Islet precursor cell (in vitro differentiated cells): ENCODE data around the gene KCMF1.
A peak's percentile ranks its signal among the peaks of the same experiment; 100 is the strongest.

Source experiments
- DNase-seq: peaks from one replicate; pipeline ENCODE4 v3.0.0-alpha.2; 2018

The KCMF1 gene

GRCh38 chr2:85032621-85033020 is 61.7 kb downstream of the KCMF1 start:
- no peak for DNase-seq

GRCh38 chr2:85033388-85033787 is 62.4 kb downstream of the KCMF1 start:
- DNase-seq = no peak

DNA sequence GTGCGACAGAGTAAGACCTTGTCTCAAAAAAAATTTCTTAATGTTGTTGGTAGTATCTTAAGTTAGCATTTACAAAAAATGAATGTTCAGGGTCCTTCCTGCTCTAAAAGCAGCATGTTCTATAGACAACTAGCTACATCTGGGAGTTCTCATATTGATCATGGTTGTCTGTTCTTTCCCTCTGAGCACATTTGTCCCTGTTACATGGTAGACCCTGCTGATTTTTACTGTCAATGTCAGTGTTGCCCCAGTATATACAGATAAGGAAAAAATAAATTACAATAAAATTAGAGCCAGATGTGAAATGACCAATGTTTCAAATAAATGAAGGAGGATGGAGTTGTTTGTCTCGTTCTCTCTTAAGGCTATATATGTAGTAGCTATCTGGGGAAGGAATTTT is 63.2 kb downstream of the KCMF1 start:
- DNase-seq = no peak

DNA sequence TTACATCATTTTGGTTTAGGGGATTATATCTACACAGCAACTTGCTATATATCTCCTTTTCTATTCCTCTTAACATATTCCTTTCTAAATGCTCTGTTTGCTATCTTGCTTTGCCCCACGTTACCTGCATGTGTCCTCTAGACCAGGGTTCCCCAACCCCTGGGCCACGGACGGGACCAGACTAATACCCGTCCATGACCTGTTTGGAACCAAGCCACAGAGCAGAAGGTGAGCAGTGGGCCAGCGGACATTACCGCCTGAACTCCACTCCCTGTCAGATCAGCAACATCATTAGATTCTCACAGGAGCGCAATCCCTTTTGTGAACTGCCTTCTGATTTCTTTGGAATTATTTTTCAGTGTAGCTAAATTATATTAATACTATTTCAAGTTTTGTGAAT is 66.7 kb downstream of the KCMF1 start:
- DNase-seq = no peak

GRCh38 chr2:85042330-85042729 is 71.4 kb downstream of the KCMF1 start:
- DNase-seq = no peak

DNA sequence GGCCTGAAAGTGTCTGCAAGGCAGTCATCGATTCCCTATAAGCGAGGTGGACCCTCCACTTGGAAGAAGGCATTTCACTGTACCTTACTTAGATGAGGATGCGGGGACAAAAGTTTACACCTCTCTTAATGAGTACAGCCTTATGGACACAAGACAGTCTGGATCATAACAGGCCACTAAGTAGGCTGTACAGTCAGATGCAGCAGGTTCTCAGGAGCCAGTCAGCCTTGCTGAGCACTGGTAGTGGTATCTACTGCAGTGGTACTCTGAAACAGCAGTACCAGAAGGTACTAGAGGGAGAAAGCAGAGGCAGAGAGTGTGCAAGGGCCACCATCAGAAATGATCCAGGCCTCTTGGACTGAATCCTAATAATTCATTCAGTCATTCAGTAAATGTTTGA is 77.6 kb downstream of the KCMF1 start:
- no peak for DNase-seq

- DNase-seq = no peak
Observed at GRCh38 chr2:85049236-85049635, 78.3 kb downstream of the KCMF1 start.

- peak; percentile 89 for DNase-seq
Observed at GRCh38 chr2:85053802-85054201, 82.8 kb downstream of the KCMF1 start.

GRCh38 chr2:85057226-85057962 is 86.4 kb downstream of the KCMF1 start:
- no peak for DNase-seq

DNA sequence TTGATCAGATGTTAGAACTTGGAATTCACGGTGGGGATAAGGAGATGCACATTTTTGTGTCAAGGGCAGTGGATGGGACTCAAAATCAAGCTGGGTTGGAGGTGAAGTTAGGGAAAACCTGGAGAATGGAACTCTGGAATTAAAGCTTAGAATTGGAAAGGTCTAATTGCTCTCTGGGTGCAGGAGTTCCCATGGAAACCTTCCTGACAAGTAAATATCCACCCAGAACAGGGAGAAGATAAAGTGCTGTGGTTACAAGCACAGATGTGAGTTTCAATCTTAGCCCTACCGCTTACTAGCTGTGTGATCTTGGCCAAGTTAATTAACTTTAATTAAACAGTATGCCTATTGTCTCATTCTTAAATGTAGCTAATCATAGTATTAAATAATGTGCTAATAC is 90.9 kb downstream of the KCMF1 start:
- no peak for DNase-seq

DNA sequence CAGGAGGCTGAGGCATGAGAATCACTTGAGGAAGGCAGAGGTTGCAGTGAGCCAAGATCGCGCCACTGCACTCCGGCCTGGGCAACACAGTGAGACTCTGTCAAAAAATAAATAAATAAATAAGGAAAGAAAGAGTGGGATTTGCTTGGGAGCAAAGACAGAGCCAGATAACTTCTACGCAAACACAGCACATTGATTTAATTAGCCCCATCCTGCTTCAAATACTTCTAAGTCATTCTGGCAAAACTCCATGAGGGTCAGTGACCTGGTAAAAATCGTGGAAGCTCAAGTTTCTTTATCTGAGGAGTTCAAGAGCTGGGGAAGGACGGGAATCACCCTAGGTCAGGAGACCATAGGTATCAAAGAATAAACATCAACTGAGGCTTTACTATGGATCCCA is 91.6 kb downstream of the KCMF1 start:
- no peak for DNase-seq

DNA sequence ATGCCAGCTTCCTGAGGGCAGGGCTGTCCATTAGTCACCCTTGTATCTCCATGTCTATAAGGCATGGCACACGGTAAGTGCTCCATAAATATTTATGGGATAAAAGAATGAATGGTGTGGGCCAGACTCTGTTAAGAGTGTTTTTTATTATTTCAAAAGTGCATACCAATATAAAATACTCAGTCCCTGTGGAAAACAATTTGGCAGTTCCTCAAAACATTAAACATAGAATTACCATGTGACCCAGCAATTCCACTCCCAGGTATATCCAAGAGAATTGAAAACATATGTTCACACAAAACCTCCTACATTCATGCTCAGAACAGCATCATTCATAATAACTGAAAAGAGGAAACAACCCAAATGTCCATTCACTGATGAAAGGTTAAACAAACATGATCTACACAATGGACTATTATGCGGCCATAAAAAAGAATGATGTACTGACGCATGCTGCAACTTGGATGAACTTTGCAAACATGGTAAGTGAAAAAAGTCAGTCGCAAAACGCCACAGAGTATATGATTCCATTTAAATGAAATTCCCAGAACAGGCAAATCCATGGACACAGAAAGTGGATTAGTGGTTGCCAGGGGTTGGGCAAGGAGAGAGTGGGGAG is 93.1 kb downstream of the KCMF1 start:
- DNase-seq = no peak

- DNase-seq = peak; percentile 41
Observed at GRCh38 chr2:85064927-85065577, 94.1 kb downstream of the KCMF1 start.

GRCh38 chr2:85066006-85066740 is 95.2 kb downstream of the KCMF1 start:
- DNase-seq = peak; percentile 38

- peak; percentile 91 for DNase-seq
Observed at GRCh38 chr2:85066874-85067351, 96.0 kb downstream of the KCMF1 start.

GRCh38 chr2:85071096-85071495 is 100.1 kb downstream of the KCMF1 start:
- DNase-seq = no peak

DNA sequence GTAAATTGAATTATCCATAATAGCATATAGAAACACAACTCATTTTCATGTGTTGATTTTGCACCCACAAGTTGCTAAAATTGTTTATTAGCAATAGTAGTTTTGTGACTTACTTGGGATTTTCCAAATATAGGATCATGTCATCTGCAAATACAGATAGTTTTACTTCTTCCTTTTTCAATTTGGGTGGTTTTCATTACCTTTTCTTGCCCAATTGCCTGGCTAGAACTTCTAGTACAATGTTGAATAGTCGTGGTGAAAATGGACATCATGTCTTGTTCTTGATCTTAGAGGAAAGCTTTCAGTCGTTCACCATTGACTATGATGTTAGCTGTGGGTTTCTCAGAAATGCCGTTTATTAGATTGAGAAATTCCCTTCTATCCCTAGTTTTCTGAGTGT is 102.1 kb downstream of the KCMF1 start:
- no peak for DNase-seq

DNA sequence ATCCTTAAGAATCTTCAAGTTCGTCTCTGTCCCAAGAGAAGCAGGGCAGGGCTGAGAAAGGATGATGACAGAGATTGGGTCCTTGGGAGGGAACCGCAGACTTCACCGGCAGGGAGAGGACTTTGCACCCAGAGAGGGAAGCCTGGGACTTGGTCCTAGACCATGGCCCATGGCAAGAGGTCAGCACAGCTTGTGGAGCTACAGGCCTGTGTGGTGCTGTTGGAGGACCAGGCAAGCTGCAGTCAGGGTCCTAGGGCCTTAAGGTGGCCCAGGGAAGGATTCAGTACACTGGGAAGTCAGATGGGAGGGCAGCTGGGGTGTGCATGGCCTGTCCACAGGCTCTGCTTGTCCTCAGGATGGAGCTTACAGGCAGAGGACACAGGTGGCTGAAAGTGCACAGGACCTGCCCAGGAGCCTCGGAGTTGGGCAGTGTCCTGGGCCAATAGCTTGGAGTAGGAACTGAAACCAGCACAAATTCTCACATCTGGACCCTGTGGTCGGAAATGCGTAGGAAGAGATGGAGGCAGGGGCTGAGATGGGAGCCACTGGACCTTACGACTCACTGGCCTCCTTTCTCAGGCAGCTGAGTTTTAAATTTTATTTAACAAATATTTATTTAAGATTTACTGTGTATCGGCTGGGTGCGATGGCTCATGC is 105.8 kb downstream of the KCMF1 start:
- DNase-seq = peak; percentile 41

DNA sequence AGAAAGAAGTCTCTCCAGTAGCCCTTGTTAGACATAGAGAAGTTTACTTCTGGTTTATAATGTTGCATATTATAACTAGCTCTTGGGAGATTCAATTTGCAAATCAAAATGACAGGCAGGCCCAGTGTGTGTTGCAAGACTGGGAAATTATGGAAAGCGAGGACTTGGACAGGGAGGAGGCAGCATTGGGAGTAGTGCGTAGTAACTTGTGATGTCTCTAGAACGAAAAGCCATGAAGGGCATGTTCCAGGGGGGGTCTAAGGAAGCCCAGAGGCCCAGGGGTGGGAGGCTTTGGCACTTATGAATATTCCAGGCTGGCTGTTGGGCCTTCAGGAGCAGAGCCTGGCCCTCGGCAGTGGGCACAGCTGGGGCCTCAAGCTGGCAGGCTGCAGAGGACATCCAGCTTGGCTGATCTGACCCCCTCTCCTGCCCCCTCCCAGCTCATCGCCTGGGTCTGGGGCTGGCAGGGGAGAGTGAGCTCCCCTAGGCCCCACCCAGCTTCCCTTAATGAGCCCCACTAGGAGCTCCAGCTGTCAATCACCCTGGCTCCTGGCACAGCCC is 107.0 kb downstream of the KCMF1 start:
- no peak for DNase-seq

- no peak for DNase-seq
Observed at GRCh38 chr2:85078536-85078935, 107.6 kb downstream of the KCMF1 start.

- DNase-seq = no peak
Observed at GRCh38 chr2:85083092-85083491, 112.1 kb downstream of the KCMF1 start.

DNA sequence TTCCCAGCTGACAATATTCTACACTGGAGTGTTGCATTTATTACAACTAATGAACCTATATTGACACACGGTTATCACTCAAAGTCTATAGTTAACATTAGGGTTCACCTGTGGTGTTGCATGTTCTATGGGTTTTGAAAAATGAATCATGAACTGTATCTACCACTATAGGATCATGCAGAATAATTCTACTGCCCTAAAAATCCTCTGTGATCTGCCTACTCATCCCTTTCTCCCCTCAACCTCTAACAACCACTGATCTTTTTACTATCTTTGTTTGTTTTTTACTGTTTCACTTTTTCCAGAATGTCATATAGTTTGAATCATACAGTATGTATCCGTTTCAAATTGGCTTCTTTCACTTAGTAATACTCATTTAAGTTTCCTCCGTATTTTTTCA is 114.6 kb downstream of the KCMF1 start:
- no peak for DNase-seq

DNA sequence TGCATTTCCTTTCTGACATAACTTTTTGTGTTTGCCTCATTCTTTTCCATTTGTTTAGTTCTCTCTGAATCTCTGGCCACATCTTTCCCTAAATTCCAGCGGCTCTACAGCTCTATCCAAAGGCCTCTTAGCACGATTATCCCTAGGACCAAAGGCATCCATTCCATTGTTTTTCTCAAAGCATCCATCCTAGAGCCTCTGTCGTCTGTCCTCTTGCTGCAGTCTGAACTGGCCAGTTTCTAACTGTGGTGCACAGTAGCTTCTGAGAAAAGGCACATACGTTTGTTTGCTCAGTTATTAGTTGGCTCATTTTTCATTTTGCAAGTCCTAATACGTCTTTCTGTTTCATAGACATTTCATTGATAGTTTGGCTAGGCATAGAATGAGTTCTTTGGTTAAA is 116.6 kb downstream of the KCMF1 start:
- DNase-seq = no peak
